ENCODE data around the gene ASIC1. TPM values are rescaled to one million over a fixed set of nuclear protein-coding genes. Genes with fewer than 3 reads are reported as not detected.
A peak's percentile ranks its signal among the peaks of the same experiment; 100 is the strongest.

The ASIC1 gene
- total RNA-seq, 2 experiments from 2014 or later = 0.59 TPM; not detected in 1

DNA sequence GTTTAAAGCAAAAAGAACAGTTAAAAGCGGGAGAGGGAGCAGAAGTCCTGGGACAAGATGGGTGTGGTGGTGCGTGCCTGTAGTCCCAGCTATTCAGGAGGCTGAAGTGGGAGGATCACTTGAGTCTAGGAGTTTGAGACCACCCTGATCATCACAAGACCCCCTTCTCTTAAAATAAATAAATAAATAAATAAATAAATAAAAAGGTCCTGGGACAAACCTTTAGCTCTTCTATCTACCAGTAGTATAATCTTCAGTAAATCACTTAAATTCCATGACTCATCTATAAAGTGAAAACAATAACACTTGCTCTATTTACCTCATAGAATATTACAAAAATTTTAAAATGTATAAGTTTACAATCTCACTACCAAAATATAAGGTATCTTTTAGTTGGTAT, 37.9 kb upstream of the ASIC1 start:
- Histone ChIP-seq H2AFZ (ENCODE audit: low read length) (no peak overlapping the region), H3K4me2 (ENCODE audit: low read length) (no peak overlapping the region), H3K9me3 (ENCODE audit: low read length) (no peaks in the 10 kb centered on the region), H3K79me2 (ENCODE audit: insufficient read depth, low read depth, low read length) (peaks cover 95% of the 10 kb centered on the region), H3K36me3 (ENCODE audit: insufficient read depth, low read length) (peaks cover 71% of the 10 kb centered on the region), H3K4me1 (ENCODE audit: insufficient read depth, low read length, poor library complexity, severe bottlenecking) (peaks cover 43% of the 10 kb centered on the region), H4K20me1 (ENCODE audit: insufficient read depth, low read length) (peaks cover 22% of the 10 kb centered on the region), H3K9me2 (ENCODE audit: insufficient read depth, low read length) (no peaks in the 10 kb centered on the region), H3K4me3 (ENCODE audit: low read depth, low read length, poor library complexity, severe bottlenecking) (no peak overlapping the region), H3K27ac (ENCODE audit: low read depth, low read length, poor library complexity, severe bottlenecking) (no peak overlapping the region)
- ChIA-PET CTCF (ENCODE audit: unreplicated experiment) (no interaction called here), POLR2A (interaction anchor here (2.4 kb wide), 1 partner anchor 13 kb away, joined by 10 read pairs; no protein-coding TSS in a partner anchor)
- no TSS peak for BruUV-seq (replicated peaks)
- intact Hi-C loops (cut with micrococcal nuclease; ENCODE audit: unreplicated experiment) = no loop called here
- no peak for TF ChIP-seq EZH2phosphoT487 (IDR thresholded peaks at IDR 0.05; ENCODE audit: borderline replicate concordance, low read depth, low read length)
- TF ChIP-seq, protein P1, sequence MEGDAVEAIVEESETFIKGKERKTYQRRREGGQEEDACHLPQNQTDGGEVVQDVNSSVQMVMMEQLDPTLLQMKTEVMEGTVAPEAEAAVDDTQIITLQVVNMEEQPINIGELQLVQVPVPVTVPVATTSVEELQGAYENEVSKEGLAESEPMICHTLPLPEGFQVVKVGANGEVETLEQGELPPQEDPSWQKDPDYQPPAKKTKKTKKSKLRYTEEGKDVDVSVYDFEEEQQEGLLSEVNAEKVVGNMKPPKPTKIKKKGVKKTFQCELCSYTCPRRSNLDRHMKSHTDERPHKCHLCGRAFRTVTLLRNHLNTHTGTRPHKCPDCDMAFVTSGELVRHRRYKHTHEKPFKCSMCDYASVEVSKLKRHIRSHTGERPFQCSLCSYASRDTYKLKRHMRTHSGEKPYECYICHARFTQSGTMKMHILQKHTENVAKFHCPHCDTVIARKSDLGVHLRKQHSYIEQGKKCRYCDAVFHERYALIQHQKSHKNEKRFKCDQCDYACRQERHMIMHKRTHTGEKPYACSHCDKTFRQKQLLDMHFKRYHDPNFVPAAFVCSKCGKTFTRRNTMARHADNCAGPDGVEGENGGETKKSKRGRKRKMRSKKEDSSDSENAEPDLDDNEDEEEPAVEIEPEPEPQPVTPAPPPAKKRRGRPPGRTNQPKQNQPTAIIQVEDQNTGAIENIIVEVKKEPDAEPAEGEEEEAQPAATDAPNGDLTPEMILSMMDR (conservative IDR thresholded peaks at IDR 0.05; ENCODE audit: low read length) = no peak
- no peak for DNase-seq (ENCODE audit: low spot score)

DNA sequence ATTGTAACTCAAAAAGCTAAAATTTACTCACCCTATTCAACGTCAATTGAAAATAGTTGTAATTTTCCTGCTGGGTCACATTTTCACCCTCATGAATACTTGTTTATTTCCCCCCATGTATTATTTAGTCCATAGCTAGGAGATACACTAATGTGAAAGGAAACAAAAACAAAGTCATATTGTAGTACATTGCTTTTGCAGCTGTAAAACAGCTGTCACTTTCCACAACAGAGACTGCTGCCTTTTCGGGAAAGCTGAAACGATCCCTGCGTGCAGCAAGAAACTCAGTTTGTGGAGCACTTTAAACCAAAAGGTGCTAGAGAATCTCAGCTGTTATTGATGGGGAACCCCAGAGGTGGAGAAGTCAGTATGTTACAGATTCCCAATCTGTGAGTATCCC, 36.4 kb upstream of the ASIC1 start:
- POLR2A ChIA-PET = interaction anchor here (0.7 to 1.7 kb wide), 3 partner anchors 14 to 89 kb away, joined by 3 to 7 read pairs (median 6); no protein-coding TSS in a partner anchor
- Histone ChIP-seq H3K9me3 (ENCODE audit: low read length) (no peaks in the 10 kb centered on the region), H3K4me2 (ENCODE audit: low read length) (peak overlapping the region; percentile 10; the same call in 1 of the 2 replicates), H4K20me1 (ENCODE audit: insufficient read depth, low read length) (peaks cover 22% of the 10 kb centered on the region), H3K9me2 (ENCODE audit: insufficient read depth, low read length) (no peaks in the 10 kb centered on the region), H3K27ac (ENCODE audit: low read depth, low read length, poor library complexity, severe bottlenecking) (no peak overlapping the region), H2AFZ (ENCODE audit: low read length) (no peak overlapping the region), H3K4me1 (ENCODE audit: insufficient read depth, low read length, poor library complexity, severe bottlenecking) (peaks cover 49% of the 10 kb centered on the region), H3K36me3 (ENCODE audit: insufficient read depth, low read length) (peaks cover 59% of the 10 kb centered on the region), H3K4me3 (ENCODE audit: low read depth, low read length, poor library complexity, severe bottlenecking) (peak overlapping the region; percentile 3), H3K79me2 (ENCODE audit: insufficient read depth, low read depth, low read length) (peaks cover 92% of the 10 kb centered on the region)
- intact Hi-C loops (cut with micrococcal nuclease; ENCODE audit: unreplicated experiment) = no loop called here
- CTCF ChIA-PET (ENCODE audit: unreplicated experiment) = no interaction called here
- no peak for DNase-seq (ENCODE audit: low spot score)
- BruUV-seq (replicated peaks) = no TSS peak
- TF ChIP-seq, protein P1 (conservative IDR thresholded peaks at IDR 0.05; ENCODE audit: low read length) = no peak
- no peak for TF ChIP-seq EZH2phosphoT487 (IDR thresholded peaks at IDR 0.05; ENCODE audit: borderline replicate concordance, low read depth, low read length)

DNA sequence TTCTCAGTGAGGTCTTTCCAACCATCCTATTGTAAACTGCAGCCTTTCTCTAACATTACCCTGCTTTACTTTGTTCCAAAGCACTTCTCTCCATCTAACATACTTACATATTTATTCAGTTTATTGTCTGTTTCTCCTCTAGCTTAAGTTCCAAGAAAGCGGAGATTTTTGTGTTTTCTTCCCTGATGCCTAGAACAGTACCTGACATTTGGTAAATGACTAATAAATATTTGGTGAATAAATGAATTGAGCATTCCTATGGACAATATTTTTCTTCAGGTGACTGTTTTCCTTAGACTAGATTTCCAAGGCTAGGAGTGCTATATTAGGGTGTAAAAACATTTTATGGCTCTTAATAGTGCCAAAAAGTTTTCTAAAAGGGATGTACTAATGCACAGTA, 34.5 kb upstream of the ASIC1 start:
- no peaks in the 10 kb centered on the region for H3K9me3 ChIP-seq (ENCODE audit: low read length)
- DNase-seq (ENCODE audit: low spot score) = no peak
- peaks cover 74% of the 10 kb centered on the region for H3K79me2 ChIP-seq (ENCODE audit: insufficient read depth, low read depth, low read length)
- H4K20me1 ChIP-seq (ENCODE audit: insufficient read depth, low read length) = peaks cover 22% of the 10 kb centered on the region
- peak overlapping the region; percentile 55 for H3K4me2 ChIP-seq (ENCODE audit: low read length)
- no peak overlapping the region for H3K27ac ChIP-seq (ENCODE audit: low read depth, low read length, poor library complexity, severe bottlenecking)
- no peaks in the 10 kb centered on the region for H3K9me2 ChIP-seq (ENCODE audit: insufficient read depth, low read length)
- ChIA-PET POLR2A (interaction anchor here (0.6 kb wide), 1 partner anchor 265 kb away, joined by 3 read pairs; no protein-coding TSS in a partner anchor), CTCF (ENCODE audit: unreplicated experiment) (no interaction called here)
- H3K36me3 ChIP-seq (ENCODE audit: insufficient read depth, low read length) = peaks cover 41% of the 10 kb centered on the region
- no TSS peak for BruUV-seq (replicated peaks)
- H2AFZ ChIP-seq (ENCODE audit: low read length) = no peak overlapping the region
- TF ChIP-seq EZH2phosphoT487 (IDR thresholded peaks at IDR 0.05; ENCODE audit: borderline replicate concordance, low read depth, low read length) = no peak
- TF ChIP-seq, protein P1 (conservative IDR thresholded peaks at IDR 0.05; ENCODE audit: low read length) = no peak
- H3K4me3 ChIP-seq (ENCODE audit: low read depth, low read length, poor library complexity, severe bottlenecking) = peak overlapping the region; percentile 95
- intact Hi-C loops (cut with micrococcal nuclease; ENCODE audit: unreplicated experiment) = no loop called here
- H3K4me1 ChIP-seq (ENCODE audit: insufficient read depth, low read length, poor library complexity, severe bottlenecking) = peaks cover 50% of the 10 kb centered on the region

All from OCI-LY7 (cell line).